ENCODE results near the gene SUGCT. TPM values are rescaled to one million over a fixed set of nuclear protein-coding genes. Genes with fewer than 3 reads are reported as not detected.

Gene SUGCT
- total RNA-seq, 1 donor from 2014 or later: 1.7 TPM

DNA sequence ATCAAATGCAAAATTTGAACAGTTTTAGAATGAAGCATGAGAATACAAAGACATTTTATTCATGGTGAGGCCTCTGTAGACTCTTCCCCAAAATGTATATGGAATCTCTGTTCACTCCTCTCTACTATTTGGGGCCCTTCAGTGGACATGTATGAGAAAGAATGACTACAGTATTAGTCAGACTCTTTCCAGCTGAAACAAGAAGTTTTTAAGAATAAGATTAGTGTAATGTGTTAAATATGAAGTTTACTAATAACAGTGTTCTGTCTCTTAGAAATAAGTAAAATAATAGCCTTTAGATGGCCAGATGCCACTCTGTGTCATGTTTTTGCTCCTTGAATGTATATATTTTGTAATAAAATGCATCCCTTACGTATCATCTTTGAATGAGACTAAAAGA lies 585.6 kb downstream of the SUGCT start:
- H3K36me3 ChIP-seq: no peaks in the 10 kb centered on the region
- H3K27ac ChIP-seq: no peak overlapping the region
- no peaks in the 10 kb centered on the region for H3K27me3 ChIP-seq (ENCODE audit: low read depth)
- no peaks in the 10 kb centered on the region for H3K9me3 ChIP-seq
- H3K4me3 ChIP-seq: no peak overlapping the region
- ATAC-seq: no peak
- DNase-seq: no peak
- H3K4me1 ChIP-seq: peaks cover 5% of the 10 kb centered on the region
- TF ChIP-seq, protein P1, sequence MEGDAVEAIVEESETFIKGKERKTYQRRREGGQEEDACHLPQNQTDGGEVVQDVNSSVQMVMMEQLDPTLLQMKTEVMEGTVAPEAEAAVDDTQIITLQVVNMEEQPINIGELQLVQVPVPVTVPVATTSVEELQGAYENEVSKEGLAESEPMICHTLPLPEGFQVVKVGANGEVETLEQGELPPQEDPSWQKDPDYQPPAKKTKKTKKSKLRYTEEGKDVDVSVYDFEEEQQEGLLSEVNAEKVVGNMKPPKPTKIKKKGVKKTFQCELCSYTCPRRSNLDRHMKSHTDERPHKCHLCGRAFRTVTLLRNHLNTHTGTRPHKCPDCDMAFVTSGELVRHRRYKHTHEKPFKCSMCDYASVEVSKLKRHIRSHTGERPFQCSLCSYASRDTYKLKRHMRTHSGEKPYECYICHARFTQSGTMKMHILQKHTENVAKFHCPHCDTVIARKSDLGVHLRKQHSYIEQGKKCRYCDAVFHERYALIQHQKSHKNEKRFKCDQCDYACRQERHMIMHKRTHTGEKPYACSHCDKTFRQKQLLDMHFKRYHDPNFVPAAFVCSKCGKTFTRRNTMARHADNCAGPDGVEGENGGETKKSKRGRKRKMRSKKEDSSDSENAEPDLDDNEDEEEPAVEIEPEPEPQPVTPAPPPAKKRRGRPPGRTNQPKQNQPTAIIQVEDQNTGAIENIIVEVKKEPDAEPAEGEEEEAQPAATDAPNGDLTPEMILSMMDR (IDR thresholded peaks at IDR 0.05): no peak
- intact Hi-C loops (cut with DNase I): no loop called here

DNA sequence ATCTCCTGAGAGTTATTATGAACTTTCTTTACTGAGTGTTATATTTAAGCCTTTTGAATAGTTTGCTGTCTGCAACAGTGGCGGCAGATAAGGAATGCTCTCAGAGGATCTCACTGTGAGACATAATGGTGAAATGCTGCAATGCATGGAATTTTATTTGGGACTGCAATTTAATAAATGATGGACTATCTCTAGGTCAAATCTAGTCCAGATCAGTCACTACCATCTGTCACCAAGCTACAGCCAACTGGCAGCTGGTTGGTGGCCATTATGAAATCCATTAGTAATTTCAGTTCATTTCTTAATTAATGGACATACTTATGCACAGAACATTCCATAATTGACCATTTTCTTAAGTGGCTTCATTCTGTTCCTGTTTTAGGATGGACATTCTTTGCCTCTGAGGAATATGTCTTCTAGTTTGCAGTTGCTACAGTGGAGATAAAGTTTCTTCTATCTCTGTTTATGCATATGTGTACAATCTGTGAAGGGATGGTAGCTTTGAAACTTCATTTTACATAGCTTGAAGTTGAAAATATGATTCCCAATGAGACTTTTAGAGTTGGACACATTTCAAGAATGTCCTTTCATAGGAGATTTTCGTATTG lies 586.6 kb downstream of the SUGCT start:
- intact Hi-C loops (cut with DNase I): no loop called here

DNA sequence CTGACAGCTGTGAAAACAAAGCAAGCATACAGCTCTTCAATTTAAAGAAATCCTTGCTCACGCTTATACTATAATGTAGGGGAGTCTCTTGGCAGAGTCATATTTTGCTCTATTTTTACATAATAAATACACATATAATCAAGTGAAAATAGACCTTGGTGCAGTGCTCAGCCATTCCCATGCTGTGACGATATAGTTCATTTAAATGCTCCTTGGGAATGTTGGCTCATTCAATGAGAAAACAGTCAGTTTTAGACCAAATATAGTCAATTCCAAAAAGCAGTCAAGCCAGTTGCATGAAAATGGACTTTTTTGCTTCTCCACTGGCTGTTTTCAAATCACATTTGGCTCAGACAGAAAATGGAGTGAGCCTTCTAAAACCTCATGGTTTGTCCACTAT lies 587.4 kb downstream of the SUGCT start:
- DNase-seq: no peak
- H3K36me3 ChIP-seq: no peaks in the 10 kb centered on the region
- no peak for ATAC-seq
- no peak overlapping the region for H3K27ac ChIP-seq
- H3K4me3 ChIP-seq: no peak overlapping the region
- TF ChIP-seq, protein P1 (IDR thresholded peaks at IDR 0.05): no peak
- H3K27me3 ChIP-seq (ENCODE audit: low read depth): no peaks in the 10 kb centered on the region
- H3K9me3 ChIP-seq: no peaks in the 10 kb centered on the region
- intact Hi-C loops (cut with DNase I): no loop called here
- no peaks in the 10 kb centered on the region for H3K4me1 ChIP-seq

More for the DNA sequence above, 586.6 kb downstream of the SUGCT start:
- Histone ChIP-seq H3K27me3 (ENCODE audit: low read depth) (no peaks in the 10 kb centered on the region), H3K4me1 (peaks cover 5% of the 10 kb centered on the region), H3K36me3 (no peaks in the 10 kb centered on the region), H3K27ac (no peak overlapping the region), H3K4me3 (no peak overlapping the region), H3K9me3 (no peaks in the 10 kb centered on the region)
- no peak for ATAC-seq
- no peak for DNase-seq
- TF ChIP-seq, protein P1 (IDR thresholded peaks at IDR 0.05): no peak

DNA sequence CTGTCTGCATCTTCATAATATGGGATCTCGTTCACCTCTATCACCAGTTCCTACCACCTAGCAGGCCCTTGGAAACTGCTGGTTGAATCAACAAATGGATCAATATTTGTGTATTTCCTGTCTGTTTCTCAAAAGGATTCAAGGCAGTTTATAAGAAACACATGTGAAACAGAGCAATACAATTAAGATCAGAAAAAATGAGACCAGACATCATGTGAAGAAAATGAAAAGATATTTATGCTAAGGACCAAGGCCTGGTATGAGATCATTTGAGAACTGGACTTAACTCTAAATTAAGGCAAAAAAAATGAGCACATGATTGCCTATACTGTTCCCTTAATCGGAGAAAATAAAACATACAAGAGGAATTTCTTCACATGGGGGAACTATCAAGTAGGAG lies 589.0 kb downstream of the SUGCT start:
- intact Hi-C loops (cut with DNase I): no loop called here
- H3K4me1 ChIP-seq: no peaks in the 10 kb centered on the region
- H3K27me3 ChIP-seq (ENCODE audit: low read depth): no peaks in the 10 kb centered on the region
- H3K36me3 ChIP-seq: no peaks in the 10 kb centered on the region
- no peak for DNase-seq
- H3K4me3 ChIP-seq: no peak overlapping the region
- no peak overlapping the region for H3K27ac ChIP-seq
- TF ChIP-seq, protein P1 (IDR thresholded peaks at IDR 0.05): no peak
- no peak for ATAC-seq
- no peaks in the 10 kb centered on the region for H3K9me3 ChIP-seq

DNA sequence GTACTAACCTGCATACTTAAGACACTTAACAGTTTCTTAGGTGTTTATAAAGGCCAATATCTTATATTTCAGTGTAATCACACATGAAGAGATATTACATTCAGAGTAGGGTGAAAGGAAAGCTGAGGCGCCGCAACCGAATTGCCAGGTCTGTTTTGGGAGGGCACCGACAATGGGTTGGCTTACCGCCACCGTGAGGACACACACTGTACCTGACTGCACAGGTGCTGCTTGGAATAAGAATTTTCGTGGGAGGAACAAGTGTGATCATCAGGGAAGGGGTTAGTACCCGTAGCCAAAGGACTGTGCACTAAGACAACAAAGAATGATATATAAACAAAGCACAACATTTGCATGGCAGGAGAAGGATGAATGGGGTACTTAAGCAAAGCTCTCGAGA lies 591.8 kb downstream of the SUGCT start:
- H3K4me1 ChIP-seq: no peaks in the 10 kb centered on the region
- H3K9me3 ChIP-seq: no peaks in the 10 kb centered on the region
- H3K36me3 ChIP-seq: no peaks in the 10 kb centered on the region
- DNase-seq (no peak), ATAC-seq (no peak)
- no peak overlapping the region for H3K27ac ChIP-seq
- TF ChIP-seq, protein P1 (IDR thresholded peaks at IDR 0.05): no peak
- intact Hi-C loops (cut with DNase I): no loop called here
- H3K4me3 ChIP-seq: no peak overlapping the region
- no peaks in the 10 kb centered on the region for H3K27me3 ChIP-seq (ENCODE audit: low read depth)

Measured in lower lobe of right lung (tissue), 2 donors.